HG03575 (cell line): ENCODE data around the gene SCO2.
"Not testable (repeated sequence)": the region's sequence is repeated elsewhere in the genome, so short reads cannot be mapped to it uniquely, and the experiment has no call there.

Experiments
- ATAC-seq: cut with Tn5 transposase; IDR thresholded peaks from one replicate; pipeline ENCODE4 v1.9.1; 2021; ENCODE audit not compliant: unreplicated experiment, insufficient number of reproducible peaks, low FRiP score; ENCODE audit errors: extremely low read depth

Gene SCO2

DNA sequence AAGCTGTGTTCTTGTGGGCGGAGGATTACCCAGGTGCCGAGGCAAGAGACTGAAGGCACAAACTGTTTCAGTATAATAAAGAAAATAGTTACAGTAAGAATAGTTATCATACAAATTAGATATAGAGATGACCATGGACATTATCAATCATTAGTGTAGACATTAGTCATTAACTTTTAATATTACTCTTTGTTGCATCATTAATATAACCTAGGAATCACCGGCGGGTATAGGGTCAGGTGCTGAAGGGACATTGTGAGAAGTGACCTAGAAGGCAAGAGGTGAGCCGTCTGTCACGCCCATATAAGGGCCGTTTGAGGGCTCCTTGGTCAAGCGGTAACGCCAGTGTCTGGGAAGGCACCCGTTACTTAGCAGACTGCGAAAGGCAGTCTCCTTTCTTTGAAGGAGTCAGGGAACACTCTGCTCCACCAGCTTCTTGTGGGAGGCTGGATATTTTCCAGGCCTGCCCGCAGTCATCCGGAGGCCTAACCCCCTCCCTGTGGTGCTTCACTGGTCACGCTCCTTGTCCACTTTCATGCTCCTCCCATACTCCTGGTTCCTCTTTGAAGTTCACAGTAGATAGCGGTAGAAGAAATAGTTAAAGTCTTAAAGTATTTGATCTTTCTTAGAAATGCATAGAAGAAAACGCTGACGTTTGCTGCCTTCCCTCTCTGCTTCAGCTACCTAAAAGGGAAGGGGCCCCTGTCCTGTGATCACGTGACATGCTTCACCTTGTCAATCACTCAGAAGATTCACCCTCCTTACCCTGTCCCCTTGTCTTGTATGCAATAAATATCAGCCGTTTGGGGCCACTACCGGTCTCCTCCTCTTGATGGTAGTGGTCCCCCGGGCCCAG, 8.7 kb upstream of the SCO2 start:
- not testable (repeated sequence) for ATAC-seq

DNA sequence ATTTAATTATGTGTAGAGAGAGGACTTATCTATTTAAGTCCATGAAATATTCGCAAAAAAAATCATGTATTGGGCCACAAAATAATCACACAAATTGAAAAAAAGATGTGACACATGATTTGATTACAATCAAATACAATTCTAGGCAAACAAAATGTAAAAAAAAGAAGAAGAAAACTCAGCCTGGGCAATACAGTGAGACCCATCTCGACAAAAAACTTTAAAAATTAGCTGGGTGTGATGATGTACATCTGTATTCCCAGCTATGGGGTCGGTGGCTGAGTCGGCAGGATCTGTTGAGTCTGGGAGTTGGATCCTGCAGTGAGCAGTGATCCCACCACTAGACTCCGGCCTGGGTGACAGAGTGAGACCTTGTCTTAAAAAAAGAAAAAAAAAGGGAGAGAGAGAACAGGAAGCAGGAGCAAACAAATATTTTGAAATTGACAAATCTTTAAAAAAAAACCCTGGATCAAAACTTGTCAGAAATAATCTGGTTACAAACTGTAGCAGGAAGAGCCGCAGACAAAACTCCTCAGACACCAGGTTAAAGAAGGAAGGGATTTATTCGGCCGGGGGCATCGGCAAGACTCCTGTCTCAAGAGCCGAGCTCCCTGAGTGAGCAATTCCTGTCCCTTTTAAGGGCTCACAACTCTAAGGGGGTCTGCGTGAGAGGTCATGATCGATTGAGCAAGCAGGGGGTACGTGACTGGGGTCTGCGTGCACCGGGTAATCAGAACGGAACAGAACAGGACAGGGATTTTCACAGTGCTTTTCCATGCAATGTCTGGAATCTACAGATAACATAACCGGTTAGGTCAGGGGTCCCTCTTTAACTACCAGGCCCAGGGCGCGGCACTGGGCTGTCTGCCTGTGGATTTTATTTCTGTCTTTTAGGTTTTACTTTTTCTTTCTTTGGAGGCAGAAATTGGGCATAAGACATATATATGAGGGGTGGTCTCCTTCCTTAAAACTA, 7.7 kb upstream of the SCO2 start:
- ATAC-seq, result no peak

DNA sequence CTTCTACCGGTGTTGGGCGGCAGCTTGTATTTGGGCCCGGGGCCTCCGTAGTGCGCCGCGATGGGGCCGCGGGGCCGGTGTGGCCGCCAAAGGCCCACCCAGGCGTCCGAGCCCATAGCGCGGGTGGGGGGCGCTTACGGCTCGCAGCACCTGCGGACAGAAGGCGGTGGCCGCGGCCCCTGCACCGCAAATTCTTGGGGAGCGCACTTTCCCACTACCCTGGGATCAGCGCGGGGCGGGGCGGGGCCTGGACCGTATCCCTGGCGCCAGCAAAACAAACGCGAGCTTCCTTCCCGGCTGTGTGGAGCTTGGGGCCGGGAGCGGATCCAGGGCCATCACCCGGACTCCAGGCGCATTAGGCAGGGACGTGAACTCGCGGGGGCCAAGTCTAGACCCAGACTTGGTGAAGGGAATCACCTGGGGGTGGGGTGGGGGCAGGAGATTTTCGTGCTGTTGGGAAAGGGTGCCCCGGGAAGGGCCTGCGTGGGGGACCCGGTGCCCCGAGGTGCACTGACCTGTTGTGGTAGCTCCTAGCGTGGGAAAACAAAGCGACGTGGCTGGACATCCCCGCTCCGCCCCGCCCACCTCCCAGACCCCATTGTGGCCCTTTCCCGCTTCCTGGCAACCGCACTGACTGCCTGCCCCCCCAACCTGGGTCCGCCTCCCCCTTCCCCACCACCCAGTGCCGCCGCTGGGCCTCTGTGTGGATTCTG, 6.7 kb upstream of the SCO2 start:
- ATAC-seq, result no peak

DNA sequence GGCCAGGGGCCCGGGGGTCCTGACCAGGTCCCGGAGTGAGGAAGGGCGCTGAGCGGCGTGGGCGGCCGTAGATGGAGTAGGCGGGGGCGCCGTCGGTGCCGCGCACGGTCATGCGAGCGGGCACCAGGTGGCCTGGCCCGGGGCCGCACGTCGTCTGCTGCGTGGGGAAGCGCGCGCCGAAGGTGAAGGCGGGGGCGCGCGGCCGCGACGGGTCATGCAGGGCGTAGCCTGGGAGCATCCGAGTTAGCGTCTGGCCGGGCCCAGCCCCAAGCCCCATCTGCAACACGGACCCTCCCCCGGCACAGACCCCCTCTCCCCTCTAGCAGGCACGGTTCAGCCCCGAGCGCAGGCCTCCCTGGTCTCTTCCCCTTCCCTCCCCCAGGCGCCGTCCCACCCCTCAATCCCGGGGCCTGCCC, 6.2 kb upstream of the SCO2 start:
- no peak for ATAC-seq

DNA sequence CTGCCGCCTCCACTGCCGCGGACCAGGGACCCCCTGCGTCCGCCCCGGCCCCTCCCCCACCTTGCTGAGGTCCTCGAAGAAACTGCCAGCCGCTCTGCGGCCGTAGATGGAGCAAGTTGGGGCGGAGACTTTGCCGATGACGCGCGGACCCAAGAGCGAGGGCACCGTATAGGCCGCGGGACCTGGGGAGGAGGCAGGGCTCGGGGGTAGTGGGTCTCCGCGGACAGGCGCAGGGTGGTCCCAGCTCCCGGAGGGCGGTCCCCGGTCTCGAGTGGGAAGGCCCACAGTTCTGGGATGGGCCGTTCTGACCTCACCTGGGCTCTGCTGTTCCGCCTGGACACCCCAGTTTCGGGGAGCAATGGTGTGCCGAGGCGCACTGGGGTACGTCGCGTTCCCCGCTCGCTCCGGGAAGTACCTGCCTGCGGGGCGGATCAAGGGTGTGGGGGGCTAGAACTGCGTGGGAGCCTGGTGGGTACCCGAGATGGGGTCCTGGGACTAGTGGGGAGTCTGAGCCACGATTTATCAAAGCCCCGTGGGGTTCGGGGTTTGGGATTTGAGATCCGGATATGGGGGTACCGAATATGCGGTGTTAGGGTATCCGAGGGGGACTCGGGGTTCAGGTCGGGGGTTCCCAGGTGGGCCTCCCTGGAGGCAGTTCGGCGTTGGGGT, 5.6 kb upstream of the SCO2 start:
- no peak for ATAC-seq

DNA sequence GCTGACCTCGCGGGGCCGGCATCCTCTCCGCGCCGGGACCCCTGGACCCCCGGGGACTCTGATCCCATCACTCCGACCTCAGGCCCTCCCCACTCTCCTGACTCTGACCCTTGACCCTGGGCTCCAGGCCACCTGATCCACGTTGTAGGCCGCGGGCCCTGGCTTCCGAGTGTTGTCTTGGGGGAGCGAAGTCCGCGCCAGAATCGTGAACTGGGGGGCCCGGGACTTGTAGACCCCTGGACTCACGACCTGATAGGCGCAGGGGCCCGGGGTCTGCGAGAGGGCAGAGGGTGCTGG, 5.1 kb upstream of the SCO2 start:
- ATAC-seq, result no peak

DNA sequence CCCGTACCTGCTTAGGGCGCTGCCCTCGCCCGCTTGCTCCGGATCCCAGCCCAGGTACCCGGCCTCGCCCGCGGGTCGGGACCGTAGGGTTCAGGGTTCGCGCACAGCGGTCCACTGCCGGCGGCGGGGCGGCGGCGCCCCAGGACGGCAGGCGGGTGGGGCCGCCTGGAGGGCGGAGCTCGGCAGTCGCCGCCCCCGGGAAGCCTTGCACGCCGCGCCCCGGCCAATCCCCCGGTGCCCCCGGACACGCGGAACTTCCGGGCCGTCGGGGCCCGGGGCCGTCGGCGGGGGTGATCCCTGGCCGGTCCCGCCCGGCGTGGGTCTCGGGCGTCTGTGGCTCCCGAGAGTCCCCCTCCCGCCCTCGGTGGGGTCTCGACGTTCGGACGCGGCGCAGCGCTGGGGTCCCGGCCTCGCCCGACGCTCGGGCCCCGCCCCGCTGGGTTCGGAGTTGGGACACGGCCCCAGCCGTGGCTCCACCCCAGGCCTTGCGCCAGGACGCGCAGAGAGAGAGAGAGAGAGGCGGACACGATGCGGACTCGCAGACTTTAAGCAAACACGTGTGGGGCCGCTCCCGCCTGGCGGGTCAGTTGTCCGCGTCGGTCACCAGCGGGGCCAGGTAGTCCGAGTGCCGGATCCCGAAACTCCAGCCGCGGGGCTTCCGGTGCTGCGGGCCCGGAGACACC, 4.6 kb upstream of the SCO2 start, which contains the start of gene TYMP:
TSS of gene TYMP (minus strand) at position 116 of the 683 bp plus-strand sequence. CDS start 303 bp downstream, outside the sequence.
- no peak for ATAC-seq

DNA sequence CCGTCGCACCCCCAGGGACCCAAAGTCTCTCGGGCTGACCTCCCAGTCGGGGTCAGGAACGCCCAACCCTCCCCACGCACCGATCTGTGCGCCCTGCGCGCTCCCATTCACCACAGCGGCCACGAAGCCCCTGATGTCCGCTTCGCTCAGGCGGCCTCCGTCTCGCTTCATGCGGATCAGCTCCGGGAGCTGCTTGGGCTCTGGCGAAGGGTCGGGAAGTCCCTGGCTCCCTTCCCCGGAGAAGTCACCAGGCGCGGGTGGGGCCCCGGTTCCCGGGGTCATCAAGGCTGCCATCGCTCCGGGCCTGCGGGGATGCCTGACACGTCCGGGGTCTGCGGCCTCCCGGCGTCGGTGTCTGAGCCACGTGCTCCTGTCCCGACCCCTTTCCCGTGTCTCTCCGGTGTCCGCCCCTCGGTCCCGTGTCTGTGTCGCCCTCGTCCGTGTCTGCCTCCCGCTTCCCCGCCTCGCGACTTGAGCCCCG, 4.1 kb upstream of the SCO2 start:
- no peak for ATAC-seq

DNA sequence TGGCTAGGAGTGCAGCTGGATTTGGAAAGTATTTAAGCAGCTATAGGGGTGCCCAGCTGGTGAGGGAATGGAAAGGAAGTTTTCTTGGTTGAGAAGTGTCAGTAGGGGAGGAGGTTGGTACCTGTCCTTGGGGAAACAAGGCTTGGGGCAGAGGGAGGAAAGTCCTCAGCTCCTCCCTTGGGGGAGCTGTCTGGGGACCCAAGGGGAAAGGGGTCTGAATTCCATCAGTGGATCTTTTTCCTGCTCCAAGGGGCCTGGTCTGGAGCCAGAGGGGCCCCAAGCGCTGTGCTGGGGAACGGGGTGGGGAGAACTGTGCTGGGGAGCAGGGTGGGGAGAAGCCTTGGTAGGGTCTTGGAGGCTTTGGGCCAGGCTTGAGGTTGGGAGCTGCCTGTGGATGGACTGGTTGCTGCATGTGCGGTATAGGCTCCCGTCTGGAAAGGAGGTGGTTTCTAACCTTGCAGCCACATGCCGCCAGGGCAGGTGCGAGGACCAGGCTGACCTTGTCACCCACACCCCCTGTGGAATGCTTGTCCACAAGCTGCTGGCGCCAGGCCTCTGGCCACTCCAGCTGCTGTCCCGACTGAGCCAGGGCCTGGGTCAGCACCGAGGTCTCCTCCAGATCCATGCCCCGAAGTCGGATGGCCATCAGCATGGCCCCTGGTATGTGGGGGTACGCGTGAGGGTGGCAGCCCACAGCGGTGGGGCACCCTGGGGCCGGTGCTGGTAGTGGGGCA, 3.5 kb upstream of the SCO2 start:
- no peak for ATAC-seq

DNA sequence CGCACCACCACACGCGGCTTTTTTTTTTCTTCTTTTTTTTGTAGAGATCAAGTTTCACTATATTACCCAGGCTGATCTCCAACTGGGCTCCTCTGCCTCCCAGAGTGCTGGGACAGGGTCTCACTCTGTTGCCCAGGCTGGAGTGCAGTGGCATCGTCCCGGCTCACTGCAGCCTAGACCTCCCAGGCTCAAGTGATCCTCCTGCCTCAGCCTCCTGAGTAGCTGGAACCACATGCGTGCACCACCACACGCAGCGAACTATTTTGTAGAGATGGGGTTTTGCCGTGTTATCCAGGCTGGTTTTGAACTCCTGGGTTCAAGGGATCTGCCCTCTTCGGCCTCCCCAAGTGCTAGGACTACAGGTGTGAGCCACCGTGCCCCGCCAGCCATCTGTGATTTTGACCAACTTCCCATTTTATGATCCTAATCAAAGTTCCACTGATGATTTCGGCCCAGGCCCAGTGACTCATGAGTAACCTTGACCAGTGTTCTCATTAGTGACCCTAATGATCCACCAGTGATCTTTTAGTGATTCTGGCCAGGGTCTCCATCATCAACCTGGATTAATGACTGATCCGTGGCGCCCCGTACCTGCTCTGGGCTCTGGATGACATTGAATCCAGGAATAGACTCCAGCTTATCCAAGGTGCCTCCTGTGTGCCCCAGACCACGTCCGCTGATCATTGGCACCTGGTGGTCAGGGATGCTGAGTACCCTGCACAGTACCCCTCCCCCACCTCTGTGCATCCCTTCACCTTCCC, 2.7 kb upstream of the SCO2 start:
- ATAC-seq, result no peak

DNA sequence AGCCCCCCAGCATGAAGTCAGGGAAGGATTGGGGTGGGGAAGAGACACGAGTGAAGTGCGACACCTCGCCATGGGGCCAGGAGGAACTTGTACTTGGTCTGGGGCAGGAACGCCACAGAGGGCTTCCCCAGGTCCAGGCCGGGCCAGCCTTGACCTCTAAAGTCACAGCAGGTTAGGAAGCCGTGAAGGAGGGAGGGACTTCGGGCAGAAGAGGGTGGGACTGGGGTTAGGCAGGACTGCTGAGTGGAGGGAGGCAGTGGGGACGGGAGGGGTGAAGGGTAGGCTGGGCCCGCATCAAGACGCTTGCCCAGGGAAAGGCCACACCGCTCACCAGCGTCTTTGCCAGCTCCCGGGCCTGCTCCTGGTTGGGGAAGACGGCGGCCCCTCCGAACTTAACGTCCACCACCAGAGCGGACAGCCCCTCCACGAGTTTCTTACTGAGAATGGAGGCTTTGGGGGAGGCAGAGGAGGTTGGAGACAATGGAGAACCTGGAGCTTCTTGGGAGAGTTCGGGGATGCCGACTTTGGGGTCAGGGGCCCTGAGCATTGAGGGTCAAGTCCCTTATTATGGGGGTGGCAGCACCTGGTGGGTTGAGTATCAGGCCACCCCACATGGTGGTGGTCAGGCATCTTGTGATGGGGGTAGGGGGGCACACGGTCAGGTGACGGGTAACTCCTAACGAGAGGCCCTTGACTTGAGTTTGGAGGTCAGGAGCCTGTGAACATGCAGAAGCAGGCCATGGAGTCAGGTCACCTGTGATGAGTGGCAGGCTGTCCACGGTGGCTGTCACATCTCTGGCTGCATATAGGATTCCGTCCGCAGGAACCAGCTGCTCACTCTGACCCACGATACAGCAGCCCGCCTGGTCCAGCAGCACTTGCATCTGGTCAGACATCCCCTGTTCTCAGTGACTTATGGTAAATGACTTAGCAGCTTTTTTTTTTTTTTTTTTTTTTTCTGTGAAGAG, 1.7 kb upstream of the SCO2 start:
- ATAC-seq, result no peak

DNA sequence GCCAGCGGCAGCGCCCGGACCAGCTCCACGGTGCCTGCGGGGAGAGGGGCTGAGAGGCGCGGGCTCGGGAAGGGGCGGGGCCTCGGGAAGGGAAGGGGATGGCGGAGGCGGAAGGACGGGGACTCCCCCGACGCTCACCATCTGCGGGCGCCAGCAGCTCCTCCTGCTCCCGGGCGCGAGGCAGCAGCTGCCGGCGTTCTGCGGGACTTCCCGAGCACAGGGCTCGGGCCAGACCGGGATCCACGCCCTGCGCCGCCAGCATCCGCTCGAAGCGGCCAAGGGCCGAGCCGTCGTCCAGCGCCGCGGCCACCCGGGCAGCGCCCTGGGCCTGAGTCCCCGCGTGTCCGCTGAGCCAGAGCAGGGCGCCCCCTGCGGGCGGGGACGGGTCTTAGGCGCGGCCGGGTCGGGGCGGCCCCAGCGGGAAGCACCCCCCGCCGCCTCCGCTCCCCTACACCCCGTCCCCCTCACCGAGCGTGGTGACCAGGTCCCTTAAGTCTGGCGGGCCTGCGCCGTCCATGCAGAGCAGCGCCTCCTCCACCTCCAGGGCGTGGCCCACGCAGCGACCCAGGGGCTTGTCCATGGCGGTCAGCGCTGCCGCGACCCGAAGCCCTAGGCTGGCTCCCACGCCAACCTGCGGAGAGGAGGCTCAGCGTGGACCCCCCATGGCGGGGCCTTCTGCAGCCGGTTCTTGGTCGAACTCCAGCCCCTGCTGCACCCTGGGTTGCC, 873 bp upstream of the SCO2 start:
- ATAC-seq, result no peak

DNA sequence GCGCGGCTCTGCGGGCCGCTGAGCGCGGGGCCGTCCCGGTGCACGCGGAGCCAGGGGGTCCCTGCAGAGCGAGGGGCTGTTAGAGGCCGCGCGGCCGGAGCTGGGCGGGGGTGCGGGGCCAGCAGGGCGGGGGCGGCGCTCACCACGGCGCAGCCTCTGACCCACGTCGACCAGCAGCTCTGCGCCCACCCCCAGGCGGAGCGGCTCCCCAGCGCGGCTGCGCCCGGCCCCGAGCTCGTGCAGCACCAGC, 385 bp upstream of the SCO2 start:
- ATAC-seq, result no peak

DNA sequence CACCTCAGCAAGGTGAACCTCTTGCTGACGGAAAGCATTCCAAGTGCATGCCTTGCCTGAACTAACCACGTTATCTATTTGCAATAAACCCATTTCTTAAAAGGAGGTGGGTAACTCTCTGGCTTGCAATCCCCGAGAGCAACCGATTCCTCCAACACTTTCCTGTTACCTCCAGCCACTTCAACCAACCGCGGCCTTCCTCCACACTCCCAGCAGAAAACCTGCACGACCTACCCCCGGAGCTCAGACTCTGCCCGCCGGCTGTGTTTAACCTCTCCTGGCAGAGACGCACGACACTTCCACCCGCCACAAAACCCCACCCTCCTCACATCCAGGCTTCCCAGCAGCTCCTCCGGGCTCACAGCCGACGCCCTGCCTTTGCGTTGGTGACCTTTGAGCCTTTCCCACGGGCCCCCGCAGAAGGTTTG, 708 bp downstream of the SCO2 start:
- no peak for ATAC-seq

DNA sequence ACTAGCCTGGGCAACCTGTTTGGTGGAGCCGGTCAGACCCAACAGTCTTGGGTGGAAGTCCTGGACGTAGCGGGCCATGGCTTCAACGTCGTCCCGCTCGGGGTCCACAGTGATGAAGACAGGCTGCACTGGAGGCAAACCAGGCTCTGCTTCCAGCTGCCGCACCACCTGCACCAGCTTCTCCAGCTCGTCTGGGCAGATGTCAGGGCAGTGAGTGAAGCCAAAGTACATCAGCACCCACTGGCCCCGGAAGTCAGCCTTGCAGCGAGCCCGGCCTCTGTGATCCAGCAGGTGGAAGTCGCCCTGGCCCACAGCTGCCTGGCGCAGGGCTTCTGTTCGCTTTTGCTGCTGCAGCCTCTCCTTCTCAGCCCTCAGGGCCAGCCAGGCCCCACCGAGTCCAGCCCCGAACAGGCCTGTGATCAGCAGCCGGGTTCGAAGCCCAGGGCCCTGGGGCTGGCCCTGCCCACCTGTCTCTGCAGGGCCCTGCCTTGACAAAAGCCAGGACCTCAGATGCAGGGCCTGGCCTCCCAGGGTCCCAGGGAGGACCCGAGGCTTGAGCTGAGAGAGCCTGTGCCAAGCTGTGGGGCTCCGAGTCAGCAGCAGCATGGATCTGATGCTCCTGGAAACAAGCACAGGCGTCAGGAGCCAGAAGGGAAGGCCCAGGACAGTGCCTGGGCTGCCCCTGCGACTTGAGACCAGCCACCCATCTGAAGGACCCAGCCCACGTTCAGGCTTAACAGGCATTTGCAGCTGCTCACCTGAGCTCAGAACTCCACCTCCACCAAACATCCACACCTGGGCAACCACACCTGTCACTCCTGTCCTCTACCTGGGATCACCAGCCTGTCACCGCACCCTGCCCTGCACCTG, 1.4 kb downstream of the SCO2 start:
- ATAC-seq, result no peak
